Vagina (tissue), 2 donors: ENCODE data around the gene TERB2.
"Not testable (repeated sequence)": the region's sequence is repeated elsewhere in the genome, so short reads cannot be mapped to it uniquely, and the experiment has no call there.

Source experiments
- CTCF ChIP-seq, 3 experiments: fragments of 450-650 bp in 2 of 3; fragments of 200-600 bp in 1 of 3; sonication (generic) in 1 of 3; IDR thresholded peaks; one replicate each; pipeline ENCODE4 v1.5.1; 2017 to 2019; ENCODE audit warnings: antibody characterized with exemption in 3 of 3, mild to moderate bottlenecking in 2 of 3, moderate library complexity in 2 of 3
- POLR2AphosphoS5 ChIP-seq, 2 donors: sonication (generic); formaldehyde crosslinking; IDR thresholded peaks; one replicate each; pipeline ENCODE4 v1.9.0; 2017; ENCODE audit warnings: antibody characterized with exemption in 2 of 2, mild to moderate bottlenecking in 2 of 2, low read depth in 1 of 2; ENCODE audit not compliant: insufficient read depth in 1 of 2

- TF ChIP-seq POLR2AphosphoS5 (IDR thresholded peaks at IDR 0.05; ENCODE audit: insufficient read depth in 1 of 2, low read depth in 1 of 2); CTCF (IDR thresholded peaks at IDR 0.05): not testable (repeated sequence)
Measured at GRCh38 chr15:45025627-45026026, 69.1 kb downstream of the TERB2 start.
